BLaER1 treated with 17β-estradiol and CSF1 and Interleukin-3, amounts not matched to agents 10 nM and 100 nM (cell line): ENCODE measurements around the gene MKX.

Source experiments
- H3K27ac ChIP-seq, 11 experiments: shearing (Covaris generic); formaldehyde crosslinking; 2 replicates each; pipeline ENCODE4 v1.8.1; 2022
- H3K27me3 ChIP-seq, 11 experiments: shearing (Covaris generic); formaldehyde crosslinking; 2 replicates each; pipeline ENCODE4 v1.8.1; 2022
- H3K36me3 ChIP-seq, 11 experiments: shearing (Covaris generic); formaldehyde crosslinking; 2 replicates each; pipeline ENCODE4 v1.8.1; 2022
- H3K4me1 ChIP-seq, 10 experiments: shearing (Covaris generic); formaldehyde crosslinking; 2 replicates each; pipeline ENCODE4 v1.8.1; 2022
- H3K4me2 ChIP-seq, 11 experiments: shearing (Covaris generic); formaldehyde crosslinking; 2 replicates each; pipeline ENCODE4 v1.8.1; 2022
- H3K4me3 ChIP-seq, 10 experiments: shearing (Covaris generic); formaldehyde crosslinking; 2 replicates each; pipeline ENCODE4 v1.8.1; 2022
- H3K9ac ChIP-seq, 11 experiments: shearing (Covaris generic); formaldehyde crosslinking; 2 replicates each; pipeline ENCODE4 v1.8.1; 2022
- H3K9me3 ChIP-seq, 11 experiments: shearing (Covaris generic); formaldehyde crosslinking; replicated peaks in 1 of 11; 2 replicates each; pipeline ENCODE4 v1.8.1; 2022
- H4K20me1 ChIP-seq, 11 experiments: shearing (Covaris generic); formaldehyde crosslinking; 2 replicates each; pipeline ENCODE4 v1.8.1; 2022
- Cebpa-rat ChIP-seq, 11 experiments: shearing (Covaris generic); IDR thresholded peaks; 2 replicates each; pipeline ENCODE4 v1.8.1; 2022

MKX gene

DNA sequence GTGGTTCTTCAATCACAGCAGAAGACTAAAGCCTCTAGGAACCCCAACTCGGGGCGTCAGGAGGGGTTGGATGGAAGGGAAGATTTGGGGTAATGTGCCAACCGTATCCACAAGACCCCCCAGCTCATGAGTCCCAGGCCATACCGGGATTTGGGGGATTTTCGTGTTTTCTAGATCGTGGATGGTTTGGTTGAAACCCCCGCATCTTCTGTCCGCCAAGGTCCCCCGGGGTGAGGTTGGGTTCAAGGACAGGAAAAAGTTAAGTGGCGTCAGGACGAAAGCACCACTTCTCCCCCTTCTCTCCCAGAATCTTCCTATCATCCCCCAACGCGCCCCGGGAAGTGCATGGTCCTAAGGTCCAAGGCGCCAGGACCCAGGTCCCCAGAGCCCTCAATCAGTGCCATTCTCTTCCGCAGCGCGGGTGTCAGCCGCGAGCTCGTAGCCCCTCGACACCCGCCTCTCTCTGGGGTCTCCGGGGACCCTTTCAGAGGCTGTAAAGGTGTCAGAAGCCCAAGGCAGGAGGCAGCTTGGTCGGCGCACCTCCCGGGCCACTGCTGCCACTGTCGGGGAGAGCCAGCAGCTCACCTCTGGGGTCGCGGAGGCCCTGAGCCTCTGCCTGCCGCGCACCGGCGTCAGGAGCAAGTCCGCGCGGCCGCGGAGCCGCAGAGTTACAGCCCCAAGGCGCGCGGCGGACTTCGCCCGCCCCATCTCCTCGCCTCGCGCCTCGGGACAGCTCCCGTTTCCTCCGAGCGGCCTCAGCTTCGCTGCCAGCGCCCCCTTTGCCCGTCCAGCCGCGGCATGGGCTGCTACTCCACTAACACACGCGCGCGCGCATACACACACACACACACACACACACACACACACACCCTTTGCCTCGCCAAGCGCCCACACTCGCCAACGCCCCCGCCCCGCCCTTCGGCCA lies 1.5 kb downstream of the MKX start:
- H3K9me3 ChIP-seq: peaks cover 0 to 9% (median 6%) of the 10 kb centered on the region in 11 experiments; a peak in 9 of 22 replicates
- peak overlapping the region; percentile 86 to 99 (median 98) for H3K4me2 ChIP-seq
- H3K27ac ChIP-seq: no peak overlapping the region
- H3K36me3 ChIP-seq: no peaks in the 10 kb centered on the region
- peak overlapping the region; percentile 65 to 82 (median 70) for H3K4me3 ChIP-seq
- H3K27me3 ChIP-seq: peaks cover 67 to 77% (median 71%) of the 10 kb centered on the region in 11 experiments
- TF ChIP-seq Cebpa-rat (IDR thresholded peaks at IDR 0.05): no peak
- H3K9ac ChIP-seq: peak overlapping the region in 7 of 11 experiments; percentile 71 to 84 (median 76); a peak in 12 of 22 replicates
- H4K20me1 ChIP-seq: peaks cover 0 to 44% (median 34%) of the 10 kb centered on the region in 11 experiments; a peak in 17 of 22 replicates
- H3K4me1 ChIP-seq: peaks cover 31 to 58% (median 44%) of the 10 kb centered on the region in 10 experiments

DNA sequence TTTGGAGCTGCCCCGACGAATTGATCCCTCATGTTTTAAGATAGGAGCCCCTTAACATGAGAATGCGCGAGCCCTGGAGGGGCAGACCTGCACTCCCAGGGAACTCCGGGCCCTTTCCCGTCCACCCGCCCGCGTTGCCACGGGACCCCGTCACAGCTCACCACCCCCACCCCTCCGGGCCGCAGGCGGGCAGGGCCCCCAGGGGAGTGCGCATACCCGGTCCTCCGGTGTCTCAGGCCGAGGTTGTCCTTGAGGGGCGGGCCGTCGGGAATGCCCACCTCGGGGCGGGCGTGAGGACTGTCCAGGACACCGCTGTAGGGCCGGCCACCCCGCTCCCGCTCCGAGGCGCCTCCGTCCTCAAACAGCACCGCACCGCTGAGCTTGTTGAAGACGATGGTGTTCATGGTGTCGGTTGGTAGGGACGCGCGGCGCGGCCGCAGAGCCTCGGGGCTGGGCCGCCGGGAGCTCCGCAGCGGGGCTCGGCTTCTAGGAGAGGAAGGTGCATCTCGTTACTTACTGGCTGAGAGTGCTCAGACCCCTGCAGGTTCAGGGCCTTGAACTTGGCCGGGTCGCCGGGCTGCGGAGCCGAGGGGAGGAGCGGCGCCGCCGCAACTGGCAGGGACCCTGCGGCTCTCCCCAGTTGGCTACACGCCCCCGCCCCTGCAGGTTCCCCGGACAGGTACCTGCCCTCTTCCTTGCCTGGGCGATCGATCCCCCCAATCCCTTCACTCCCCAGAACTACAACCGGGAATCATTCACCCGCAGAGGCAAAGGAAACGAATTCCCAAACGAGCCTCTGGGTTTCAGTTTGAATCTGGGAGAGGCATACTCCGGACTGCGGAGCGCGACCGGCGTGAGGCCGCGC lies 2.4 kb downstream of the MKX start:
- peaks cover 0 to 44% (median 34%) of the 10 kb centered on the region in 11 experiments; a peak in 17 of 22 replicates for H4K20me1 ChIP-seq
- H3K27ac ChIP-seq: peak overlapping the region in 6 of 11 experiments; percentile 37 to 77 (median 47); a peak in 7 of 22 replicates
- TF ChIP-seq Cebpa-rat (IDR thresholded peaks at IDR 0.05): no peak
- H3K36me3 ChIP-seq: no peaks in the 10 kb centered on the region
- H3K9me3 ChIP-seq: peaks cover 0 to 9% (median 6%) of the 10 kb centered on the region in 11 experiments; a peak in 9 of 22 replicates
- peaks cover 60 to 70% (median 62%) of the 10 kb centered on the region in 11 experiments for H3K27me3 ChIP-seq
- H3K4me1 ChIP-seq: peaks cover 31 to 58% (median 44%) of the 10 kb centered on the region in 10 experiments
- peak overlapping the region; percentile 49 to 84 (median 75); a peak in 21 of 22 replicates for H3K9ac ChIP-seq
- H3K4me3 ChIP-seq: peak overlapping the region; percentile 65 to 82 (median 70)
- H3K4me2 ChIP-seq: peak overlapping the region; percentile 86 to 99 (median 98)

DNA sequence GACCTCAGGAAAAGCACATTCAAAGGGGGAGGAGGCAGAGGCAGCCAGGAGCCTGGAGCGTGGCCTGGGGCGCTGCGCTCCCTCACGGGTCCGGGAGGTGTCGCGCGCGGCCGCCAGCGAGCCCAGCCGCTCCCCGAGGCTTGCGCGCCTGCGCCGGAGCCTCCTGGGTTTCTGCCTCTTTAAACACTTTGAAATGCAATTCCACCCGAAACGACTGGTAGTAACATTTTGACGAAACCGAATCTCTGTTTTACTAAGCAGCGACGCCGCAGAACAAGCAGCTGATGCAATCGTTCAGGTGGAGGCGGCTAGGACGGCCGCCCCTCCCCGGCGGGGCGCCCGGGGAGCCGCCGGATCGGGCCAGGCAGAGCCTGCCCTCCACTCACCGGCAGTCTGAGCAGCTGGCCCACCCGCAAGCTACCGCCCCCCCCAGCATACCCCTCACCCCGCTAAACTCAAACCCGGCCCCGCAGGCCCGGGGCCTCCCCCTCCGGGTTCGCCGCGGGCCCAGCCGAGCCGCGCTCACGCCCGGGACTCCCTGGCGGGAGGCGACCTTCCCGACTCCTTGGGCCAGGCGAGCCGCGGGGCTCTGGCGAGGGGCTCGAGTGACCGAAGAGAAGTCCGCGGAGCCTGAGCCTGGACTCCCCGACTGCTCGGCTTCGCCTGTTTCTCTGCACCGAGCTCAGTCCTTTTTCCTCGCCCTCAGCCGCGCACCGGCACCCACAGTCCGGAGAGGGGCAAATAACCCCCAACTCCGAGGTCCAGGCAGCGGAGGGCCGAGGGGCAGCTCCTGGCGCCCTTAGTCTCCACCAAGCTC lies 3.2 kb downstream of the MKX start:
- Histone ChIP-seq H3K4me2 (peak overlapping the region; percentile 86 to 99 (median 98)), H3K27me3 (peaks cover 52 to 62% (median 54%) of the 10 kb centered on the region in 11 experiments), H3K36me3 (no peaks in the 10 kb centered on the region), H3K9me3 (peaks cover 0 to 9% (median 6%) of the 10 kb centered on the region in 11 experiments; a peak in 9 of 22 replicates), H3K4me1 (peaks cover 31 to 58% (median 44%) of the 10 kb centered on the region in 10 experiments), H3K4me3 (peak overlapping the region; percentile 65 to 82 (median 70)), H3K27ac (peak overlapping the region in 8 of 11 experiments; percentile 37 to 77 (median 42); a peak in 16 of 22 replicates), H3K9ac (peak overlapping the region; percentile 49 to 84 (median 75); a peak in 21 of 22 replicates), H4K20me1 (peaks cover 0 to 44% (median 34%) of the 10 kb centered on the region in 11 experiments; a peak in 17 of 22 replicates)
- peak in 1 of 11 experiments; percentile 25; a peak in 1 of 22 replicates for TF ChIP-seq Cebpa-rat (IDR thresholded peaks at IDR 0.05)

DNA sequence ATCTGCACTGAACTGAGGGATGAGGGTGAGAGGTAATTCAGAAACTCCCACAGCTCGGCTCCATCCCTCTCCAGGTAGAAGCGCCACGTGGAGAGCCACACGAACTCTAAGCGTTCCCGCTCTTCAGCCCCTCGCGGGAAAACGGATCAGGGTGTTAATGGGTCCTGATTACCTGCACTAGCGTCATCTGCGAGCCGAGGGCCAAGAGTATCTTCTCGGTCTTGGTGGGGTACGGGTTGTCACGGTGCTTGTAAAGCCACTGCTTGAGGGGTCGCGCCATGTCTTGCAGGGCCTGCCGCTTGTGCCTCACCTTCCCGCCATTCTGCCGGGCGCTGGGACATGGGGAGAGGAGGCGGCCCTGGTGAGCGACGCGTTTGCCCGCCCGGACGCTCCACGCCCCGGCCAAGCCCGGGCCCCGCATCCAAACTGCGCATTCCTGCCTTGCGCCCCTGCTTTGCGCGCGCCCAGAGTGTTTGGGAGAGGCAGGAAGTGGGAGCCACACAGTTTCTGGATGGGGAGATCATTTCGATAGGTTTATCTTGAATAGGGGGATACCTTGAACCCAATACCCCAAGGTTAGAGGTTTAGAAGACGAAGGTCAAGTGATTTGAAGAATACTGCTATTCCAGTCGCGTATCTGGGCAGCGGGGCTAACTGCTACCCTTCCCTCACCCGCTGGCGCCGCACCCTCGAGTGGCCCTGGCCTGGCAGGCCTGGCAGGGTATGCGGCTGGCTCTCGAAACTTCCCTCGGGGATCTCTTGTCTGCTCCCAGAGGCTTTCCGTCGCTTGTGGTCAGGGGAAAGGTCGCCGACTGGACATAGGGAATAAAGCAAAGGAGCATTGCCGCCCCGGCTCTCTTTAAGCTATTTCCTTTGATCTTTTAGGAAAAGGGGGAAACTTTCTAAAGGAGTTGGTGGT lies 4.2 kb downstream of the MKX start:
- H3K27me3 ChIP-seq: peaks cover 42 to 52% (median 44%) of the 10 kb centered on the region in 11 experiments
- no peak overlapping the region for H3K27ac ChIP-seq
- peak overlapping the region in 3 of 11 experiments; percentile 77 to 84 (median 82); a peak in 3 of 22 replicates for H3K9ac ChIP-seq

DNA sequence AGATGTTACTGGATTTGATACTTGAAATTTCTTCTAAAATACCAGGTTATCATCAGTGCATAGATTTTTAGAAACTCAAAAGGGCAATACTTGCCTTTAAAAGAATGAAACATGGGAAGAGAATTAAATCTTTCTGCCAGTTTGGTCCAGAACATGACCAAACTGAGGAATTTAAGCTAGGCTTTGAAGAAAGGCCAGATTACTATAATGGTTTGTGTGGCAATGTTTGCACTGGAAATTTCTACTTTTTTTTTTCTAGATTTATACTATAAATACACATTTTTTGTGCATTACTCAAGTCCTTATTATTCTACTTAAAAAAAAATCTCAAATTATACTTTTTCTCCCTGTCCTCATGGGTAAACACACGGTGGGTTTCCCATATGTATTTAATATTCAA lies 9.2 kb downstream of the MKX start:
- Histone ChIP-seq H3K27ac (no peak overlapping the region), H3K4me1 (peaks cover 0 to 14% (median 0%) of the 10 kb centered on the region in 10 experiments; a peak in 2 of 20 replicates), H3K9ac (no peak overlapping the region), H3K4me3 (no peak overlapping the region), H3K36me3 (no peaks in the 10 kb centered on the region), H3K4me2 (no peak overlapping the region), H4K20me1 (no peaks in the 10 kb centered on the region), H3K27me3 (peaks cover 0 to 4% (median 0%) of the 10 kb centered on the region in 11 experiments; a peak in 2 of 22 replicates), H3K9me3 (no peaks in the 10 kb centered on the region)
- TF ChIP-seq Cebpa-rat (IDR thresholded peaks at IDR 0.05): no peak

More for the DNA sequence above, 4.2 kb downstream of the MKX start:
- H3K4me2 ChIP-seq: peak overlapping the region; percentile 86 to 99 (median 98)
- TF ChIP-seq Cebpa-rat (IDR thresholded peaks at IDR 0.05): no peak
- H3K4me3 ChIP-seq: peak overlapping the region in 8 of 10 experiments; percentile 65 to 82 (median 68); a peak in 9 of 20 replicates
- H4K20me1 ChIP-seq: peaks cover 0 to 42% (median 34%) of the 10 kb centered on the region in 11 experiments; a peak in 17 of 22 replicates
- H3K36me3 ChIP-seq: no peaks in the 10 kb centered on the region
- H3K4me1 ChIP-seq: peaks cover 31 to 58% (median 43%) of the 10 kb centered on the region in 10 experiments
- peaks cover 0 to 5% (median 2%) of the 10 kb centered on the region in 11 experiments; a peak in 9 of 22 replicates for H3K9me3 ChIP-seq

DNA sequence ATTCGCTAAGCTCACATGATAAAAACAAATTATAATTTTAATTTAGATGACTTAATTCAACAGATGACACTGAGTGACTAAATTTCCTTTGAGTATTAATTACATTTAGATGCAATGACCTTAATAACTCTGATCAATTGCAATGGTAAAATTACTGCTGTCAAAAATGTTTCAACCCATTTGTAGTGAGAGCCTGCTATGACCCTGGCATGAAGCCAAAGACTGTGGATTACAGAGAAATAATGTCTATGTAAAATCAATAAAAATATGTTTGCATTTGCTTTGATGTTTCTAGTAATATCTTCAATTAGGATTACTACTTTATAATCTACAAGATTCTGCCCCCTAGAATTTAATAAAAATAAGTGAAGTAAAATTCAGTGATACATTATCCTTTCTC lies 15.6 kb downstream of the MKX start:
- H3K27me3 ChIP-seq: no peaks in the 10 kb centered on the region
- H3K9ac ChIP-seq: no peak overlapping the region
- no peak overlapping the region for H3K27ac ChIP-seq
- H3K4me3 ChIP-seq: no peak overlapping the region
- TF ChIP-seq Cebpa-rat (IDR thresholded peaks at IDR 0.05): no peak
- no peaks in the 10 kb centered on the region for H4K20me1 ChIP-seq
- H3K36me3 ChIP-seq: no peaks in the 10 kb centered on the region
- no peak overlapping the region for H3K4me2 ChIP-seq
- H3K9me3 ChIP-seq: peaks cover 0 to 12% (median 0%) of the 10 kb centered on the region in 11 experiments; a peak in 3 of 22 replicates
- peaks cover 8 to 31% (median 14%) of the 10 kb centered on the region in 10 experiments for H3K4me1 ChIP-seq

DNA sequence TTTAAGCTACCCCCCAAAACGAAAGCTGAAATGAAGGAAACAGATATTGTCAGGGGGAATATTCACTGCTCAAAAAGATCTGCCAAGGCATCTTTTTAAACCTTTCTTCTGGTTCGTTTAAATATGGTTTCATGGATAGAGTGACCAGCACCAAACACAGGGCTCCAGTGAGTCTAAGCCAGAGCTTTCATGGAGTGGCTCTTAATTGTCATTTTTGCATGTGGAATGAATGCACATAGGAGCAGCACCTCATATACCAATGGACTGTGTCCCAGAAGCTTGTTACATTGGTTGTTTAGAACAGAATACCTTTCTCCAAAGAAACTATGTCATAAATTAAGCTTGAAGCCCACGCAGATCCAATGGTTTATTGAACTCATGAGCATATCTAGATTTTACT lies 17.3 kb downstream of the MKX start:
- Histone ChIP-seq H3K27ac (no peak overlapping the region), H3K27me3 (no peaks in the 10 kb centered on the region), H3K4me2 (no peak overlapping the region; a peak in 1 of 22 replicates), H3K36me3 (no peaks in the 10 kb centered on the region), H3K9ac (no peak overlapping the region), H4K20me1 (no peaks in the 10 kb centered on the region), H3K9me3 (peaks cover 0 to 12% (median 0%) of the 10 kb centered on the region in 11 experiments; a peak in 3 of 22 replicates), H3K4me1 (peaks cover 21 to 49% (median 31%) of the 10 kb centered on the region in 10 experiments), H3K4me3 (no peak overlapping the region)
- TF ChIP-seq Cebpa-rat (IDR thresholded peaks at IDR 0.05): no peak
